Lower leg skin (tissue), 4 donors: ENCODE measurements around the gene MRTO4. TPM values are rescaled to one million over a fixed set of nuclear protein-coding genes. Genes with fewer than 3 reads are reported as not detected.
A peak's percentile ranks its signal among the peaks of the same experiment; 100 is the strongest.

Source experiments
- DNase-seq, 2 donors: peaks; one replicate each; pipeline ENCODE4 v3.0.0-alpha.2; 2019; ENCODE audit warnings: low spot score in 2 of 2
- H3K4me3 ChIP-seq: fragments of 200-600 bp; sonication (generic); 2 replicates; pipeline ENCODE4 v1.5.1; 2017; ENCODE audit warnings: mild to moderate bottlenecking, low read depth; ENCODE audit not compliant: poor library complexity, severe bottlenecking
- POLR2A ChIP-seq, 2 donors: fragments of 450-650 bp; IDR thresholded peaks; one replicate each; pipeline ENCODE4 v1.6.1; 2016 to 2017; ENCODE audit warnings: antibody characterized with exemption in 2 of 2, mild to moderate bottlenecking in 1 of 2, moderate library complexity in 1 of 2
- WGBS, 2 donors: methylation state at CpG; one replicate each; pipeline ENCODE4 v1.1.5; 2018; 5-methylcytosine and 5-hydroxymethylcytosine counted together
- intact Hi-C: fragments of 100-400 bp; cut with DNase I; formaldehyde crosslinking; loops from one replicate; pipeline ENCODE4 v1.15.0; 2023; ENCODE audit warnings: low total_unique reads
- total RNA-seq, 4 donors: library from RNA; depleted of rRNA; stranded (reverse); fragments of >200 nt; gene quantifications; one replicate each; pipeline ENCODE4 v1.1.0, GENCODE V29; 2016
- TF ChIP-seq, protein P1 (sequence below), 3 donors: fragments of 450-650 bp; IDR thresholded peaks; one replicate each; pipeline ENCODE4 v1.5.1; 2016; ENCODE audit warnings: antibody characterized with exemption in 3 of 3, mild to moderate bottlenecking in 3 of 3, moderate library complexity in 2 of 3

Gene MRTO4
- 10 to 100 TPM; 12.4 to 26.4 (median 20.9) TPM for total RNA-seq

DNA sequence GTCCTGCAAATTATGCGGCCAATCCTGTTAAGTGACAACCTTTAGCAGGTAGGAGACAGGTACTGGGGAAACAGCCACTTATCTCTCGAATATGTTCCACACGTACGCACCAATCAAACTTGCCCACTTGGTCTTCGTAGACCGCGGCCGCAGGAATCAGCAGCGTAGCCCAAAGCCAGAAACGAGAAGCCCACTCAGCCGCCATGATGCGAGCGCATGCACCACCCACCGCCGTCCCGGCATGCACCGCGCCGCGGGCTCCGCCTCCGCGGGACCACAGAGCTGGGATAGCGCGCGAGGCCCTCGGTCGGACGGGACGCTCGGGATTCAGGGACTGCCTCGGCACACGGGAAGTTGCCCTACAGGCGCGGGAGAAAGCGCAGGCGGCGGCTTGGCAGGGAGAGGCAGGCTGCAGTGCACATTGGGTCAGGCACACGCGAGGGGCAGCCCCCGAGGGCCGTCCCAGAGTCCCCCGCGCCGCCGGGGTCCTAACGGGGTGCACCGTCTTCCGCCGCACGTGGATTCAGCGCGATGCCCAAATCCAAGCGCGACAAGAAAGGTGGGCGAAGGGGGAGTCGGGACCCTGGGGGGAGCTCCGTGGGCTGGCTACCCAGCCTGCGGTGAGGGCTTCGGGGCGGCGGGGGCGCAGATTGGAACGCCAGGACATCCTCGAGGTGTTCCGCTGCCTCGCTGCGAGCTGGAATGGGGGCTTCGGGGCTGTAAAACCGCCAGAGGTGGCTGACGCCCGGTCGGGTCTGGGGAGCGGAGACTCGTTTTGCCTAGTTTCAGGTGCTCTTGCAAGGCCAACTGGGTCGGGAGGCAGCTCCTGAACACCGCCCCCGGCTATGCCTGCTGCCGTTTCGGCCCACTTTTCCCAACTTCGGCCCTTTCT, at the start of gene MRTO4, which contains the start of gene EMC1:
TSS of gene MRTO4 (plus strand) at position 501 of the 892 bp plus-strand sequence. CDS start at position 532, 31 bp downstream.
TSS of gene EMC1 (minus strand) at position 220 of the 892 bp plus-strand sequence. CDS start at position 205, 15 bp downstream.
- intact Hi-C loops, result no loop called here
- peak within 1 kb of the TSS; percentile 84 for H3K4me3 ChIP-seq
- TF ChIP-seq POLR2A (IDR thresholded peaks at IDR 0.05), result no peak
- TF ChIP-seq, protein P1, sequence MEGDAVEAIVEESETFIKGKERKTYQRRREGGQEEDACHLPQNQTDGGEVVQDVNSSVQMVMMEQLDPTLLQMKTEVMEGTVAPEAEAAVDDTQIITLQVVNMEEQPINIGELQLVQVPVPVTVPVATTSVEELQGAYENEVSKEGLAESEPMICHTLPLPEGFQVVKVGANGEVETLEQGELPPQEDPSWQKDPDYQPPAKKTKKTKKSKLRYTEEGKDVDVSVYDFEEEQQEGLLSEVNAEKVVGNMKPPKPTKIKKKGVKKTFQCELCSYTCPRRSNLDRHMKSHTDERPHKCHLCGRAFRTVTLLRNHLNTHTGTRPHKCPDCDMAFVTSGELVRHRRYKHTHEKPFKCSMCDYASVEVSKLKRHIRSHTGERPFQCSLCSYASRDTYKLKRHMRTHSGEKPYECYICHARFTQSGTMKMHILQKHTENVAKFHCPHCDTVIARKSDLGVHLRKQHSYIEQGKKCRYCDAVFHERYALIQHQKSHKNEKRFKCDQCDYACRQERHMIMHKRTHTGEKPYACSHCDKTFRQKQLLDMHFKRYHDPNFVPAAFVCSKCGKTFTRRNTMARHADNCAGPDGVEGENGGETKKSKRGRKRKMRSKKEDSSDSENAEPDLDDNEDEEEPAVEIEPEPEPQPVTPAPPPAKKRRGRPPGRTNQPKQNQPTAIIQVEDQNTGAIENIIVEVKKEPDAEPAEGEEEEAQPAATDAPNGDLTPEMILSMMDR (IDR thresholded peaks at IDR 0.05), result no peak
- WGBS, 2 donors, result 0% methylated on average over 34 to 49 of the region's 81 CpGs
- DNase-seq, result peak; percentile 73 to 97

DNA sequence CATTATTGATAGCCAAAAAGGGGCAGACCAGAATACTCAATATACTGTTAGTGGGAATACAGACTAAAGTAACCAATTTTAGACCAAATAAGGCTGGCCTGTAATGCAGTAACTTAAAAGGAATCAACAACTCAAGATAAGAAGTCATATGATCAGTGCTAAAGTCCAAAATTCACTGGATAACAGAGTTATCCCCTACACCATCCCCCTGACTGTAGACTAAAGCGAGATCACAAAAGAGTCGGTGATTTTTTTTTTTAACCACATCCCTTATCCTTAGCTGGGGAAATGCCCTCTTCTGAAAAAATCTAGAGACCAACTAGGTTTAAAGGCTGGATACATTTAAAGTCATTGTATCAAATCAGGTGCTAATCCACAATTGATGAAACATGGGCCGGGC, 49.2 kb upstream of the MRTO4 start:
- intact Hi-C loops, result no loop called here
- TF ChIP-seq POLR2A (IDR thresholded peaks at IDR 0.05), result no peak
- TF ChIP-seq, protein P1 (IDR thresholded peaks at IDR 0.05), result no peak
- WGBS, 2 donors, result 81 to 88% methylated on average over 3 of the region's 3 CpGs
- no peak for DNase-seq
- no peak overlapping the region for H3K4me3 ChIP-seq

DNA sequence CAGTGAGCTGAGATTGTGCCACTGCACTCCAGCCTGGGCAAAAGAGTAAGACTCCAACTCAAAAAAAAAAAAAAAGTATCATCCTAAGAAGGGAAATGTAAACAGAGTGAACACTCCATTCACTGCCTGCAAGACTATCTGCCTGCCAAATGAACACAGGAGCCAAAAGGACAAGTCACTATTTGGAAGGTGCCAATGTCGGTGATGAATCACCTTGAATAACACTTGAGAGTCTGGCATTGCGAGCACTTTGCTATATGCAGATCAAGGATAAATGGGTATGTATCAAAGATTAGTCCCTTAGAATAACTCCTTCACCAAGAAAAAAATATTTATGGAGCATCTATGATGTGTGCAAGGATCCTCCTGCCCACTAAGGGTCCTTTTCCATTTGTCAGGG, 48.2 kb upstream of the MRTO4 start:
- WGBS, 2 donors, result 45 to 46% methylated on average over 2 of the region's 2 CpGs
- intact Hi-C loops, result no loop called here
- DNase-seq, result peak in 1 of 2 donors; percentile 45
- TF ChIP-seq, protein P1 (IDR thresholded peaks at IDR 0.05), result no peak
- no peak for TF ChIP-seq POLR2A (IDR thresholded peaks at IDR 0.05)
- no peak overlapping the region for H3K4me3 ChIP-seq

- 87 to 90% methylated on average over 6 of the region's 6 CpGs for WGBS, 2 donors
- TF ChIP-seq POLR2A (IDR thresholded peaks at IDR 0.05), result no peak
- TF ChIP-seq, protein P1 (IDR thresholded peaks at IDR 0.05), result no peak
- intact Hi-C loops, result no loop called here
- DNase-seq, result no peak
- H3K4me3 ChIP-seq, result no peak overlapping the region
Observed at GRCh38 chr1:19204446-19205266, 46.9 kb upstream of the MRTO4 start.

DNA sequence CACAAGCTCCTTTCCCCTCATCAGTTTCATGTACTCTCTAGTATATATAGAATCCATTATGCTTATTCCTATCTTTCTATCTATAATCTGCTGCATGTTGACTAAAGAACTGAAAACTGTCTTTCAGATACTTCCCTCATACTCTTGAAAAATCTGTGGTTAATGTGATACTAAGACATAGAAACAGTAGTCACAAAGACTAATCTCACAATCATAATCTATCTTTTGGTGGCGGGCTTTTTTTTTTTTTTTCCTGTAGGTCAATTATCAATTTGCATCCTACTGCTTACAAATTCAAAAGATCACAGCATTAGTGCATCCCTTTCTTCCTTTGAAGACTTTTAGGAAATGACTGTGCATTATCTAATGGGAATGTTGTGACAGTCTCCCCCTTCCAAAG, 46.2 kb upstream of the MRTO4 start:
- no peak for DNase-seq
- no peak overlapping the region for H3K4me3 ChIP-seq
- intact Hi-C loops, result no loop called here
- TF ChIP-seq, protein P1 (IDR thresholded peaks at IDR 0.05), result no peak
- no peak for TF ChIP-seq POLR2A (IDR thresholded peaks at IDR 0.05)
- 85 to 86% methylated on average over 1 of the region's 1 CpG for WGBS, 2 donors
